ENCODE data around the gene PAOX.

DNA sequence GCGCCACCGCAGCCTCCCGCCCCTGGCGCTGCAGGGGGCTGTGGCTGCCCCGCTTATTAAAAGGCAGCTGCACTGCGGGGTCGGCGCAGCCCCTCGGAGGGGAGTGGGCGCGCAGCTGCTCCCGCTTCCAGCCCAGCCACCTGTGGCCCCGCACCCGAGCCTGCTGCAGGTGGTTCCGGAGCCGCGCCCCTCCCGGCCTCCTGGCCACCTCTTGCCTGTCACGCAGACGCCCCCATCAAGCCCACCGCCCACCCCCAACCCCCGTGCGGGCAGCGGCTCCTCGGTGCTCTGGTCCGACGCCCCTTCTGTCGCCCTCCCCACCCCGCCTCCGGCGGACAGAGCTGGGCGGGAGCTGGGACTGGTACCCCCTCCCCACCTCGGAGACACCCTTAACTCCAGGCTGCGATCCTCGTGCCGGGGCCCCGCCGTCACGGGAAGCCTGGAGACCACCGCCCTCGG is 42.9 kb upstream of the PAOX start:
- TF ChIP-seq POLR2AphosphoS5 (IDR thresholded peaks at IDR 0.05; ENCODE audit: low read depth, low read length): no peak
- TF ChIP-seq POLR2A (IDR thresholded peaks at IDR 0.05; ENCODE audit: low read depth, low read length): no peak
- no peak for TF ChIP-seq TAF1 (IDR thresholded peaks at IDR 0.05; ENCODE audit: low read depth, low read length)
